GM12801 (cell line): Measurements from ENCODE around the gene RAD51B.

Experiments used
- TF ChIP-seq, protein P1 (sequence below): IDR thresholded peaks from one replicate; pipeline ENCODE4 v1.5.1; 2011; ENCODE audit warnings: control low read depth; ENCODE audit not compliant: insufficient read length; ENCODE audit errors: extremely low read depth

The RAD51B gene

DNA sequence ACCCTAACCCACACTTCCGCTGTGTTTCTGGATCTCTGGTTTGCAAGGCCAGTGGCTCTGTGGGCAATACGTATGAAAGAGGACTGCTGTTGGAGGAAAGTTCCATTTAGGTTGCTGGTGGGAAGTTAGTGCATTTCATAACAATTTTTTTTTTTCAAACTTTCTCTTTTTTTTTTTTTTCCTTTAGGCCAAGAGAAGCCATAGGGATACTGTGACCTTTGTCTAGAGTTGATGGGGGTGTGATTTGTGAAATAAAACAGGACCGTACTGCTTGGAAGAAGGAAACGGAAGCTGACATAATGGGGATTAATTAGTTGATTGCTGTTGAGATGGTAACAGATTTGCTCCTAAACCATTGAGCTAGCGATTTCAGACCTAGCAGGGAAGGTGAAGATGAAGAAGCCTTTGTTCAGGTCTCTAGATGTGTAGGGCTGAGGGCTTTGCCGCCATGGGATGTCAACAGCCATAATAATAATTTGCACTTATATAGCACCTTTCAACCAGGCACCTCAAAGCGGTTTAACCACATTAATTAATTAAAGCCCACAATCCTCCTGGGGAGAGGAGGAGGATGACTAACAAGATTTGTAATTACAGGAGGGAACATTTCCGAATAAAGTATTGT, 658.0 kb downstream of the RAD51B start:
- TF ChIP-seq, protein P1, sequence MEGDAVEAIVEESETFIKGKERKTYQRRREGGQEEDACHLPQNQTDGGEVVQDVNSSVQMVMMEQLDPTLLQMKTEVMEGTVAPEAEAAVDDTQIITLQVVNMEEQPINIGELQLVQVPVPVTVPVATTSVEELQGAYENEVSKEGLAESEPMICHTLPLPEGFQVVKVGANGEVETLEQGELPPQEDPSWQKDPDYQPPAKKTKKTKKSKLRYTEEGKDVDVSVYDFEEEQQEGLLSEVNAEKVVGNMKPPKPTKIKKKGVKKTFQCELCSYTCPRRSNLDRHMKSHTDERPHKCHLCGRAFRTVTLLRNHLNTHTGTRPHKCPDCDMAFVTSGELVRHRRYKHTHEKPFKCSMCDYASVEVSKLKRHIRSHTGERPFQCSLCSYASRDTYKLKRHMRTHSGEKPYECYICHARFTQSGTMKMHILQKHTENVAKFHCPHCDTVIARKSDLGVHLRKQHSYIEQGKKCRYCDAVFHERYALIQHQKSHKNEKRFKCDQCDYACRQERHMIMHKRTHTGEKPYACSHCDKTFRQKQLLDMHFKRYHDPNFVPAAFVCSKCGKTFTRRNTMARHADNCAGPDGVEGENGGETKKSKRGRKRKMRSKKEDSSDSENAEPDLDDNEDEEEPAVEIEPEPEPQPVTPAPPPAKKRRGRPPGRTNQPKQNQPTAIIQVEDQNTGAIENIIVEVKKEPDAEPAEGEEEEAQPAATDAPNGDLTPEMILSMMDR: no peak

DNA sequence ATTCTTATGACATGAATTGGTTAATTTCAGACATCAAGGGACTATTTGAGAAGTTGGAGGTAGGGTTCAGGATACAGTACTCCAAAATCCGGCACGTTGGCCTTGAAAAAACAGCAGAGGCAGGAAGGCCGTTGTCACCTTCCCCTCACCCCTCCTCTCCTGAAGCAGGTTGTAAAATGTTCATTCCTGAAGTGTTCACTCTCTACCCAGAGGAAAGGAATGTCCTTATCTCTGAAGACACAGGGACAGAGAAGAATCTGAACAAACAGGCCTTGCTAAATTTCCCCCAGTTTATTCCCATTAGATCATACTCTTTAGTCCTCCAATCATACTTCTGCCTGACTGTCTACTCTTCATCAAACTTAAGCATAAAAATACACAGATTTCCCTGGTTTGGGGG, 659.7 kb downstream of the RAD51B start:
- TF ChIP-seq, protein P1: no peak

DNA sequence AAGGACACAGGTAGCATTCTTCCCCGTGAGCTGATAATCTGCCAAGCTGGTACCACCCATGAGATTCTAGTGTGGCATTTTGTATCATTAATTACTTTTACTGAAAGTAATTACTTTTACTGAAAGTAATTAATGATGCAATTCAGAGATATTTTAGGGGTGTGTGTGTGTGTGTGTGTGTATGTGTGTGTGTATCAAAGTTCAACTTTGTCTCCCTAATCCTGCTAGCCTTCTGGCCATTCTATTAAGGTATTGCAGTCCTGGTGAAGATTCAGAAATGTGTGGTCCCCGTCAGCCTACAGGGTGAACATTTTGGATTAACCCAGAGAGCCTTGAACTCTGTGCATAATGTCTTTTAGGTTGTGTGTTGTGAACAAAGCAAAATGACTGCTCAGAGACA, 662.4 kb downstream of the RAD51B start:
- TF ChIP-seq, protein P1: no peak

DNA sequence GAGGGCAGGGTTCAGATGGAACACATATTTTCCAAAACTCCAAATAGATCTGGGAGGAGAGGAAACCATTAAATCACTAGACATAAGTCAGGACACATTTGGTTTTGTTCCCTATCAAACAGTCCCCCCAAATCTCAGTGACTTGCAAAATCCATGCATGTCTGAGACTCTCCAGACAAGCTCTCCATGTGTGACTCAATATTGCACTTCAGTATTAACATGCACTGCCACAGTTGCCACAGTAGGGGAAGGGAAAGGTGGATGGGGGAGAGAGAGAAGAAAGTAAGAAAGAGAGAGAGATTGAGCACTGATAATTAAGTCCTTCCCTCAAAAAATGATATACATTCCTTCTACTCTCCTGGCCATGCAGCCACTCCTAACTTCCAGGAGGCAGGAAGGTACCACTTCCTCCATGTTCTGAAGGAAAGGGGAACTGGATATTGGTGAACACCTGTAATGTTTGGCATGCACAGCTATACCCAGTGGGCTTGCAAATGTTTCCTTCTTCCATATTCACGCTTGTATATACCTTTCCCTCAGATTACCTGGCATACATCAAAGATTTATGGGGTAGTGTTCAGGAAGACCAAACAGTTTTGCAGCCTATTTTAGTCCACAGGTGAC, 663.3 kb downstream of the RAD51B start:
- TF ChIP-seq, protein P1: no peak

DNA sequence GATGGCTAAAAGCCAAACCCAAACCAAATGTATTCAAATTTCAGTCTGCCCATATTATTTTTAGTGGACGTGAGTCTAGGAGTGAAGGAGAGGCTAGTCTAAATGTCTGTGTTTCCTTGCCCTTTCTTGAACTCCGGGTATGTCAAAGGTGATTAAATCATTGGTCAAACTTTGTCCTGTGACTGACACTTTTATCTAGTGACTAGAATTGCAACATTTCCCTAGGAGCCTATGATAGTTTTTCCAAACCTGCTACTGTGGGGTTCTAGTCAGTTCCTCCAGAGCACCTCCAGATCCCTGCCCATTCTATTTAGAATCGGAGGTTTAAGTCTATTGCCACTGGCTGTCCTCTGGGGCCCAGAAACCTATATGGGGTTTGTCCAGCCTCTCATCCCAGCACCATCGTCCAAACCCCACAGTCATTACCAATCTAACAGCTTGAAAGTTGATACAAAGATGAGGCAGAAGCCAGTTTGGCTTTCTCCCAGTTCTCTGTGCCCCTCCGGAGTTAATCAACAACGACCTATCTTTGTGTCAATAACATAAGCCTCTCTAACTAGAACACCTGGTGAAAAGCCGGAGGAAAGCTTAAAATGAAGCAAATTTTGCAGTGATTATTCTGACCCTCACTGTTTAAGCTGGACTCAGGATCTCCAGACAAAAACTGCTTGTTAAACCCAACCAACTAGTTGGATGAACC, 666.6 kb downstream of the RAD51B start:
- TF ChIP-seq, protein P1: no peak

DNA sequence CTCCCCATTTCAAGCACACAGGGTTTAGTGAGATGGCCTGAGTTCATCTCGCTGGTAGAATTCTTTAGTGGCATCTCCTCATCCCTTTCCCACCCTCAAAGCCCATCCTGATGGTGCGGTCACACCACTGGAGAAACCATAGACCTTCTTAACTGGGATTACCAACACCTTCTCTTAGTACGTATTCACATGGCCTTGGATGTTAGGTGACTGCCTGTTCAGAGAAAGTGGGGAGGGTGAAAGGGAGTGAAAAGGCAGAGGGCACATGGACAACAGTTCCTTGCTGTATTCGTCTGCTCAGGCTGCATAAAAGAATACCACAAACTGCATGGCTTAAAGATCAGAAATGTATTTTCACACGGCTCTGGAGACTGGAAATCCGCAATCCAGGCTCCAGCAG, 667.2 kb downstream of the RAD51B start:
- TF ChIP-seq, protein P1: no peak

DNA sequence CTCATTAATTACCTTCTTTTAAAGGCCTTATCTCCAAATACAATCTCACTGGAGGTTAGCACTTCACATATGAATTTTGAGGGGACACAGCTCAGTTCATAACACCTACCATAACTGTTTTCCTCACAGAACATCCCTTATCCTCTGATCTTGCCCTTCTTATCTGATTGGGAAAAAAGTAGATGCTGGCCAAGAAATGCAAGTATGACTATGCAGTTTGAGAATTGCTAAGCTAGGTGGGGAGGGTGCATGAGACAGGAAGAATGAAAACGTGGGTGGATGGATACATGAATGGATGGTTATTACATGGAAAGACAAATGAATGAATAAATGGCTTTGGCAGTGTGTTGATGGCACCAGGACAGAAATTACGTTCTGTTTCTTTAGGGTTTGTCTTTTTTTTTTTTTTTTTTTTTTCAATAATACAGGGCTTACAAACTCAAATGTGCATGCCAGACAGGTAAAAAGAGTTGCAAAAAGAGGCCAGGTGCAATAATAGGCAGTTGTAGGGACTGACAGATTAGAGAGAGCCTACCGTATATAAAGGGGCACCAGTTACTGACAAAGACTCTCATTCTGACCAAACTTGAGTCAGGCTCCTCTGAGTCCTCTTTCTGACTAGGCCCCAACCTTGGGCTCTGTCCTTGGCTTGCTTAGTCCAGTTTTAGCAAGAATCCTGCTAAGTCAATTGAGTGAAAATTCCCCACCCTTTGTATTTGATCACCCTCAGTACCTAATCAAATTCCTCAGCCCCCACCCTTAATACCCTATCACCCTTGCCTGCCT, 668.4 kb downstream of the RAD51B start:
- TF ChIP-seq, protein P1: no peak
